ENCODE results near the gene ASMT.

The ASMT gene

DNA sequence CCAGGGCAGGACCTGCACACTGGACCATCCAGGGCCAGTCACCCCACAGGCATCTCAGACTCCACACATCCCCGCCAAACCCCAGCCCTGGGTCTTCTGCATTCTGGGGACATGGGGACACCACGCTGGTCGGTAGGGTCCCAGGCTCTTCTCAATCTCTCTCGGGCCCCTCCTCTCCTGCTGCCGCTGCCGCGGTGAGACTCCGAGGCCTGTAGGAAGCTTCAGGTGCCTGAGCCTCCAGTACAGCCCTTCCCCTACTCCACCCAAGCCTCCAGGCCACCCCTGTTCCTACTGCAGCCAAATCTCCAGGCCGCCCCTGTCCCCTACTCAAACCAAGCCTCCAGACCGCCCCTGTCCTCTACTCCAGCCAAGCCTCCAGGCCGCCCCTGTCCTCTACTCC, 5.5 kb upstream of the ASMT start:
- TF ChIP-seq CEBPB (IDR thresholded peaks at IDR 0.05) = no peak
- TF ChIP-seq ZBTB7A (IDR thresholded peaks at IDR 0.05; ENCODE audit: low read depth) = no peak
- TF ChIP-seq TAF1 (IDR thresholded peaks at IDR 0.05; ENCODE audit: low read depth) = no peak
- TF ChIP-seq, protein P1, sequence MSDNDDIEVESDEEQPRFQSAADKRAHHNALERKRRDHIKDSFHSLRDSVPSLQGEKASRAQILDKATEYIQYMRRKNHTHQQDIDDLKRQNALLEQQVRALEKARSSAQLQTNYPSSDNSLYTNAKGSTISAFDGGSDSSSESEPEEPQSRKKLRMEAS (IDR thresholded peaks at IDR 0.05) = no peak
- no peak for TF ChIP-seq CREB1 (IDR thresholded peaks at IDR 0.05; ENCODE audit: low read depth)
- no peak for TF ChIP-seq YY1 (IDR thresholded peaks at IDR 0.05; ENCODE audit: low read depth)
- TF ChIP-seq NFIC (IDR thresholded peaks at IDR 0.05) = no peak
- TF ChIP-seq TCF12 (IDR thresholded peaks at IDR 0.05; ENCODE audit: low read depth) = no peak
- TF ChIP-seq, protein P2, sequence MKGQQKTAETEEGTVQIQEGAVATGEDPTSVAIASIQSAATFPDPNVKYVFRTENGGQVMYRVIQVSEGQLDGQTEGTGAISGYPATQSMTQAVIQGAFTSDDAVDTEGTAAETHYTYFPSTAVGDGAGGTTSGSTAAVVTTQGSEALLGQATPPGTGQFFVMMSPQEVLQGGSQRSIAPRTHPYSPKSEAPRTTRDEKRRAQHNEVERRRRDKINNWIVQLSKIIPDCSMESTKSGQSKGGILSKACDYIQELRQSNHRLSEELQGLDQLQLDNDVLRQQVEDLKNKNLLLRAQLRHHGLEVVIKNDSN (IDR thresholded peaks at IDR 0.05) = no peak
- TF ChIP-seq EP300 (IDR thresholded peaks at IDR 0.05; ENCODE audit: borderline replicate concordance) = no peak
- no peak for TF ChIP-seq RAD21 (IDR thresholded peaks at IDR 0.05; ENCODE audit: low read depth)
- TF ChIP-seq FOXM1 (IDR thresholded peaks at IDR 0.05; ENCODE audit: borderline replicate concordance, low read depth) = no peak
- no peak for TF ChIP-seq EGR1 (IDR thresholded peaks at IDR 0.05)
- TF ChIP-seq TEAD4 (IDR thresholded peaks at IDR 0.05) = no peak
- TF ChIP-seq, protein P3, sequence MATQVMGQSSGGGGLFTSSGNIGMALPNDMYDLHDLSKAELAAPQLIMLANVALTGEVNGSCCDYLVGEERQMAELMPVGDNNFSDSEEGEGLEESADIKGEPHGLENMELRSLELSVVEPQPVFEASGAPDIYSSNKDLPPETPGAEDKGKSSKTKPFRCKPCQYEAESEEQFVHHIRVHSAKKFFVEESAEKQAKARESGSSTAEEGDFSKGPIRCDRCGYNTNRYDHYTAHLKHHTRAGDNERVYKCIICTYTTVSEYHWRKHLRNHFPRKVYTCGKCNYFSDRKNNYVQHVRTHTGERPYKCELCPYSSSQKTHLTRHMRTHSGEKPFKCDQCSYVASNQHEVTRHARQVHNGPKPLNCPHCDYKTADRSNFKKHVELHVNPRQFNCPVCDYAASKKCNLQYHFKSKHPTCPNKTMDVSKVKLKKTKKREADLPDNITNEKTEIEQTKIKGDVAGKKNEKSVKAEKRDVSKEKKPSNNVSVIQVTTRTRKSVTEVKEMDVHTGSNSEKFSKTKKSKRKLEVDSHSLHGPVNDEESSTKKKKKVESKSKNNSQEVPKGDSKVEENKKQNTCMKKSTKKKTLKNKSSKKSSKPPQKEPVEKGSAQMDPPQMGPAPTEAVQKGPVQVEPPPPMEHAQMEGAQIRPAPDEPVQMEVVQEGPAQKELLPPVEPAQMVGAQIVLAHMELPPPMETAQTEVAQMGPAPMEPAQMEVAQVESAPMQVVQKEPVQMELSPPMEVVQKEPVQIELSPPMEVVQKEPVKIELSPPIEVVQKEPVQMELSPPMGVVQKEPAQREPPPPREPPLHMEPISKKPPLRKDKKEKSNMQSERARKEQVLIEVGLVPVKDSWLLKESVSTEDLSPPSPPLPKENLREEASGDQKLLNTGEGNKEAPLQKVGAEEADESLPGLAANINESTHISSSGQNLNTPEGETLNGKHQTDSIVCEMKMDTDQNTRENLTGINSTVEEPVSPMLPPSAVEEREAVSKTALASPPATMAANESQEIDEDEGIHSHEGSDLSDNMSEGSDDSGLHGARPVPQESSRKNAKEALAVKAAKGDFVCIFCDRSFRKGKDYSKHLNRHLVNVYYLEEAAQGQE (IDR thresholded peaks at IDR 0.05; ENCODE audit: low read depth) = no peak

DNA sequence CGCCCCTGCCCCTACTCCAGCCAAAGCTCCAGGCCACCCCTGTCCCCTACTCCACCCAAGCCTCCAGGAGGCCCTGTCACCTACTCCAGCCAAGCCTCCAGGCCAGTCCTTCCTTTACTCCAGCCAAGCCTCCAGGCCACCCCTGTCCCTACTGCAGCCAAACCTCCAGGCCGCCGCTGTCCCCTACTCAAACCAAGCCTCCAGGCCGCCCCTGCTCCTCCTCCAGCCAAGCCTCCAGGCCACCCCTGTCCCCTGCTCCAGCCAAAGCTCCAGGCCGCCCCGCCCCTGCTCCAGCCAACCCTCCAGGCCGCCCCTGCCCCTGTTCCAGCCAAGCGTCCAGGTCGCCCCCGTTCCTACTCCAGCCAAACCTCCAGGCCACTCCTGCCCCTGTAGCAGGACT, 5.1 kb upstream of the ASMT start:
- no peak for TF ChIP-seq FOXM1 (IDR thresholded peaks at IDR 0.05; ENCODE audit: borderline replicate concordance, low read depth)
- TF ChIP-seq, protein P1 (IDR thresholded peaks at IDR 0.05) = no peak

DNA sequence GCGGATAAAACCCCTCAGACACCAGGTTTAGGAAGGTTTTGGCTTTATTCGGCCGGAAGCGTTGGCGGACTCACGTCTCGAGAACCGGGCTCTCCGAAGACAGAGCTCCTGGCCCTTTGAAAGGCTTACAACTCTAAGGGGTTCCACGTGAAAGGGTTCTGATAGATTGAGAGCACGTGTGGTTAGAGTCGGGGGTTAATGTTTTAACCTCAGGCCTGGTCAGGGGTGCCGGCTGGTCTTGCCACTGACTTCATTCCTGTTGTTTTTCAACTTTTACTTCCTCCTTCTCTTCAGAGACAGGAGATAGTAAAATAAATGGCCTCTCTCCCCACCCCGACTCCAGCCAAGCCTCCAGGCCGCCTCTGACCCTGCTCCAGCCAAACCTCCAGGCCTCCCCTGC, 4.7 kb upstream of the ASMT start:
- TF ChIP-seq, protein P1 (IDR thresholded peaks at IDR 0.05) = no peak
- TF ChIP-seq FOXM1 (IDR thresholded peaks at IDR 0.05; ENCODE audit: borderline replicate concordance, low read depth) (no peak), NFIC (IDR thresholded peaks at IDR 0.05) (no peak), EP300 (IDR thresholded peaks at IDR 0.05; ENCODE audit: borderline replicate concordance) (no peak), TEAD4 (IDR thresholded peaks at IDR 0.05) (no peak), TAF1 (IDR thresholded peaks at IDR 0.05; ENCODE audit: low read depth) (no peak), YY1 (IDR thresholded peaks at IDR 0.05; ENCODE audit: low read depth) (no peak), CREB1 (IDR thresholded peaks at IDR 0.05; ENCODE audit: low read depth) (no peak), ZBTB7A (IDR thresholded peaks at IDR 0.05; ENCODE audit: low read depth) (no peak), TCF12 (IDR thresholded peaks at IDR 0.05; ENCODE audit: low read depth) (no peak), EGR1 (IDR thresholded peaks at IDR 0.05) (no peak), CEBPB (IDR thresholded peaks at IDR 0.05) (no peak)
- TF ChIP-seq, protein P2 (IDR thresholded peaks at IDR 0.05) = no peak
- TF ChIP-seq, protein P3 (IDR thresholded peaks at IDR 0.05; ENCODE audit: low read depth) = no peak

DNA sequence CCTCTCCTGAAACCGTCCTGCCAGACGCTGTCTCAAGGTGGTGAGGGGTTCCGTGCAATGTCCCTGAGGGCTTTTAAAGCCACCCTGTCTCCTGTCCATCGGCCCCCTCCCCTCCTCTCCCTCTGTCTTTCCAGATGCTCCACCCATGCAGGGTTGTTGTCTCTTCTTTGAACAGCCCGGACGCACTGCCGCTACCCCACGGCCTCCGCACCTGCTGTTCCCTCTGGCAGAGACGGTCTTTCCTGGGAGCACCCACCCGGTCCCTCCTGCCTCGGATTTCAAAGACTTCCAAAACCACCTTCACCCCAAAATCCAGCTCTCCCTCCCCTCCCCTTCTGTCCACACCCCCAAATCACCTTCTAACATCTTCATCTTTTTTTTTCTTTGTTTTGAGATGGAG, 4.1 kb upstream of the ASMT start:
- TF ChIP-seq, protein P3 (IDR thresholded peaks at IDR 0.05; ENCODE audit: low read depth) = no peak
- TF ChIP-seq NFIC (IDR thresholded peaks at IDR 0.05) = no peak
- TF ChIP-seq FOXM1 (IDR thresholded peaks at IDR 0.05; ENCODE audit: borderline replicate concordance, low read depth) = no peak
- no peak for TF ChIP-seq TEAD4 (IDR thresholded peaks at IDR 0.05)
- no peak for TF ChIP-seq TCF12 (IDR thresholded peaks at IDR 0.05; ENCODE audit: low read depth)
- TF ChIP-seq, protein P2 (IDR thresholded peaks at IDR 0.05) = no peak
- TF ChIP-seq YY1 (IDR thresholded peaks at IDR 0.05; ENCODE audit: low read depth) = no peak
- TF ChIP-seq CREB1 (IDR thresholded peaks at IDR 0.05; ENCODE audit: low read depth) = no peak
- TF ChIP-seq, protein P1 (IDR thresholded peaks at IDR 0.05) = no peak
- TF ChIP-seq EP300 (IDR thresholded peaks at IDR 0.05; ENCODE audit: borderline replicate concordance) = no peak
- no peak for TF ChIP-seq ZBTB7A (IDR thresholded peaks at IDR 0.05; ENCODE audit: low read depth)
- TF ChIP-seq CEBPB (IDR thresholded peaks at IDR 0.05) = no peak
- TF ChIP-seq TAF1 (IDR thresholded peaks at IDR 0.05; ENCODE audit: low read depth) = no peak
- no peak for TF ChIP-seq RAD21 (IDR thresholded peaks at IDR 0.05; ENCODE audit: low read depth)
- no peak for TF ChIP-seq EGR1 (IDR thresholded peaks at IDR 0.05)
